HCT116 (cell line): ENCODE results near the gene ALK. TPM values are rescaled to one million over a fixed set of nuclear protein-coding genes. Genes with fewer than 3 reads are reported as not detected.

Experiments
- ATAC-seq: fragments of 200-7000 bp; cut with Tn5 transposase; 2 replicates; pipeline ENCODE4 v1.9.1; 2020; ENCODE audit warnings: mild to moderate bottlenecking, moderate library complexity
- BruUV-seq: library from RNA; stranded (reverse); fragments of 400-500 nt; replicated peaks from 2 replicates; lab custom pipeline; 2021; lab: Mats Ljungman, UMichigan
- CTCF ChIA-PET: fragments of 300-600 bp; sonication (Branson Sonifier 250); formaldehyde crosslinking; loops from one replicate; lab custom pipeline; 2021; ENCODE audit warnings: antibody characterized with exemption; lab: Charles Lee
- POLR2A ChIA-PET: fragments of 300-600, 350-600 bp; sonication (Branson Sonifier 250); formaldehyde crosslinking; loops from one replicate; lab custom pipeline; 2021; ENCODE audit warnings: antibody characterized with exemption; lab: Charles Lee
- RAD21 ChIA-PET, 2 experiments: fragments of 300-600 bp; sonication (Branson Sonifier 250); formaldehyde crosslinking; loops; one replicate each; lab custom pipeline; 2023; ENCODE audit warnings: low total read pairs in 2 of 2; ENCODE audit not compliant: uncharacterized antibody in 2 of 2, unreplicated experiment in 2 of 2, low non-redundant PET in 1 of 2; lab: Charles Lee
- DNase-seq: peaks from one replicate; pipeline ENCODE4 v3.0.0-alpha.2; 2010; ENCODE audit warnings: low read depth, low spot score
- H2AFZ ChIP-seq: fragments of 200-600 bp; shearing (Covaris generic), sonication (generic); 2 replicates; pipeline ENCODE4 v1.6.1; 2017; ENCODE audit warnings: low read depth, mixed run types, mixed read lengths, antibody characterized with exemption, low read length; ENCODE audit not compliant: poor library complexity, severe bottlenecking
- H3K27ac ChIP-seq: 2 replicates; pipeline ENCODE4 v1.5.1; 2012; ENCODE audit warnings: low read depth, low read length
- H3K27me3 ChIP-seq: fragments of 200-600 bp; sonication (generic); 2 replicates; pipeline ENCODE4 v1.6.1; 2016; ENCODE audit warnings: mixed run types, low read length, mixed read lengths; ENCODE audit not compliant: insufficient read depth
- H3K36me3 ChIP-seq, 2 experiments: fragments of 200-500 bp in 1 of 2; fragments of 200-600 bp in 1 of 2; sonication (Bioruptor generic) in 1 of 2; sonication (generic) in 1 of 2; 2 replicates each; pipeline versions ENCODE4 v1.5.1 to v1.6.1; 2014 to 2016; ENCODE audit warnings: low read length in 2 of 2, inconsistent platforms in 1 of 2, mixed read lengths in 1 of 2, mixed run types in 1 of 2; ENCODE audit not compliant: insufficient read depth in 2 of 2, control insufficient read depth in 1 of 2
- H3K4me1 ChIP-seq, 2 experiments: fragments of 200-600 bp in 1 of 2; sonication (generic) in 1 of 2; 2 replicates each; pipeline versions ENCODE4 v1.5.1 to v1.6.1; 2012 to 2017; ENCODE audit warnings: low read length in 2 of 2, inconsistent platforms in 1 of 2, mild to moderate bottlenecking in 1 of 2, mixed read lengths in 1 of 2, mixed run types in 1 of 2, moderate library complexity in 1 of 2; ENCODE audit not compliant: insufficient read depth in 2 of 2, control insufficient read depth in 1 of 2
- H3K4me2 ChIP-seq: fragments of 200-600 bp; sonication (generic); 2 replicates; pipeline ENCODE4 v1.6.1; 2017; ENCODE audit warnings: mixed run types, low read length, mixed read lengths
- H3K4me3 ChIP-seq, 2 experiments: fragments of 200-600 bp in 1 of 2; sonication (generic) in 1 of 2; replicated peaks in 1 of 2; 2 replicates each; pipeline ENCODE4 v1.5.1; 2011 to 2016; ENCODE audit warnings: low read length in 2 of 2, control low read depth in 1 of 2, low read depth in 1 of 2, mild to moderate bottlenecking in 1 of 2, mixed read lengths in 1 of 2, mixed run types in 1 of 2
- H3K79me2 ChIP-seq: fragments of 200-600 bp; sonication (generic); 2 replicates; pipeline ENCODE4 v1.6.1; 2017; ENCODE audit warnings: mild to moderate bottlenecking, mixed run types, low read length, moderate library complexity, mixed read lengths; ENCODE audit not compliant: insufficient read depth
- H3K9ac ChIP-seq: fragments of 200-600 bp; sonication (generic); 2 replicates; pipeline ENCODE4 v1.6.1; 2016; ENCODE audit warnings: low read length, mixed read lengths
- H3K9me2 ChIP-seq: fragments of 200-600 bp; sonication (generic), shearing (Covaris generic); 2 replicates; pipeline ENCODE4 v1.6.1; 2017; ENCODE audit warnings: mixed run types, mild to moderate bottlenecking, moderate library complexity; ENCODE audit not compliant: insufficient read depth
- H3K9me3 ChIP-seq, 2 experiments: fragments of 200-500 bp in 1 of 2; fragments of 200-600 bp in 1 of 2; sonication (Bioruptor generic) in 1 of 2; sonication (generic) in 1 of 2; 2 replicates each; pipeline ENCODE4 v1.6.1; 2014 to 2017; ENCODE audit warnings: low read length in 2 of 2, mixed read lengths in 2 of 2, inconsistent platforms in 1 of 2, low read depth in 1 of 2, mild to moderate bottlenecking in 1 of 2, mixed run types in 1 of 2, moderate library complexity in 1 of 2; ENCODE audit not compliant: control insufficient read depth in 1 of 2, insufficient read depth in 1 of 2
- H4K20me1 ChIP-seq: fragments of 200-600 bp; sonication (generic), shearing (Covaris generic); 2 replicates; pipeline ENCODE4 v1.6.1; 2017; ENCODE audit warnings: mixed run types, mild to moderate bottlenecking, moderate library complexity; ENCODE audit not compliant: insufficient read depth
- CEBPB ChIP-seq: IDR thresholded peaks from 2 replicates; pipeline ENCODE4 v1.6.1; 2012; ENCODE audit warnings: low read depth
- EZH2 ChIP-seq: fragments of 200-600 bp; sonication (generic); IDR thresholded peaks from 2 replicates; pipeline ENCODE4 v1.6.1; 2017; ENCODE audit warnings: antibody characterized with exemption, mixed run types
- EZH2phosphoT487 ChIP-seq: fragments of 200-600 bp; IDR thresholded peaks from 2 replicates; pipeline ENCODE4 v1.6.1; 2018; ENCODE audit warnings: antibody characterized with exemption, borderline replicate concordance
- FOSL1 ChIP-seq: IDR thresholded peaks from 2 replicates; pipeline ENCODE4 v1.6.1; 2012; ENCODE audit warnings: low read depth
- MAX ChIP-seq: IDR thresholded peaks from 2 replicates; pipeline ENCODE4 v1.6.1; 2012
- SIN3A ChIP-seq: IDR thresholded peaks from 2 replicates; pipeline ENCODE4 v1.6.1; 2012; ENCODE audit warnings: low read depth
- TCF7L2 ChIP-seq: IDR thresholded peaks from 2 replicates; pipeline ENCODE4 v1.7.0; 2011; ENCODE audit warnings: borderline replicate concordance, inconsistent platforms; ENCODE audit not compliant: insufficient read depth, insufficient read length; ENCODE audit errors: extremely low read depth
- YY1 ChIP-seq: IDR thresholded peaks from 2 replicates; pipeline ENCODE4 v1.6.1; 2011; ENCODE audit warnings: low read length, low read depth, moderate library complexity, mild to moderate bottlenecking; ENCODE audit not compliant: insufficient replicate concordance; ENCODE audit errors: extremely low read depth
- ZBTB33 ChIP-seq: IDR thresholded peaks from 2 replicates; pipeline ENCODE4 v1.6.1; 2011; ENCODE audit warnings: mild to moderate bottlenecking, low read length, moderate library complexity; ENCODE audit not compliant: insufficient replicate concordance; ENCODE audit errors: extremely low read depth
- ZFX ChIP-seq: fragments of 450-650 bp; IDR thresholded peaks from 2 replicates; pipeline ENCODE4 v1.6.1; 2017
- intact Hi-C: fragments of 100-400 bp; cut with micrococcal nuclease; formaldehyde crosslinking; loops from 2 replicates; pipeline ENCODE4 v1.10.0; 2022
- total RNA-seq: library from RNA; stranded (reverse); gene quantifications from one replicate; pipeline ENCODE4 v1.2.1, GENCODE V29; 2021; ENCODE audit not compliant: unreplicated experiment

ALK gene
- total RNA-seq, 1 experiment from 2014 or later, result not detected

- Histone ChIP-seq H3K27me3 (peaks cover 64% of the 10 kb centered on the region), H3K9me3 (no peaks in the 10 kb centered on the region), H3K27ac (no peak overlapping the region), H3K4me2 (no peak overlapping the region), H4K20me1 (no peaks in the 10 kb centered on the region), H3K79me2 (no peaks in the 10 kb centered on the region), H3K9me2 (no peaks in the 10 kb centered on the region), H3K9ac (no peak overlapping the region), H2AFZ (no peak overlapping the region), H3K36me3 (no peaks in the 10 kb centered on the region), H3K4me1 (no peaks in the 10 kb centered on the region), H3K4me3 (no peak overlapping the region)
- ATAC-seq (no peak), DNase-seq (no peak)
- RAD21 ChIA-PET, result no interaction called here
- CTCF ChIA-PET, result no interaction called here
- no TSS peak for BruUV-seq
- intact Hi-C loops, result no loop called here
- POLR2A ChIA-PET, result no interaction called here
- TF ChIP-seq TCF7L2 (no peak), EZH2phosphoT487 (no peak), ZFX (no peak), MAX (no peak), YY1 (no peak), EZH2 (no peak)
Measured at GRCh38 chr2:29360016-29360784, 561.2 kb downstream of the ALK start.

- POLR2A ChIA-PET, result no interaction called here
- DNase-seq (no peak), ATAC-seq (no peak)
- RAD21 ChIA-PET, result no interaction called here
- Histone ChIP-seq H3K4me2 (no peak overlapping the region), H3K79me2 (no peaks in the 10 kb centered on the region), H3K9ac (no peak overlapping the region), H2AFZ (no peak overlapping the region), H4K20me1 (no peaks in the 10 kb centered on the region), H3K36me3 (no peaks in the 10 kb centered on the region), H3K9me3 (no peaks in the 10 kb centered on the region), H3K27me3 (peaks cover 71% of the 10 kb centered on the region), H3K9me2 (no peaks in the 10 kb centered on the region), H3K4me3 (no peak overlapping the region), H3K27ac (no peak overlapping the region), H3K4me1 (no peaks in the 10 kb centered on the region)
- intact Hi-C loops, result no loop called here
- TF ChIP-seq SIN3A, result no peak
- TF ChIP-seq FOSL1, result no peak
- no peak for TF ChIP-seq CEBPB
- no peak for TF ChIP-seq ZBTB33
- CTCF ChIA-PET, result no interaction called here
- no TSS peak for BruUV-seq
Measured at GRCh38 chr2:29353403-29353991, 567.9 kb downstream of the ALK start.
